Measurements from ENCODE around the gene RABEP2. TPM values are rescaled to one million over a fixed set of nuclear protein-coding genes. Genes with fewer than 3 reads are reported as not detected.

RABEP2 gene
- total RNA-seq, 1 experiment from 2014 or later = 17.8 TPM

- ChIA-PET CTCF (interaction anchor here (0.6 to 1.8 kb wide), 2 partner anchors 28 to 31 kb away, joined by 3 to 9 read pairs; no protein-coding TSS in a partner anchor), POLR2A (interaction anchor here (0.5 kb wide), 1 partner anchor 1741 kb away, joined by 3 read pairs; the partner anchor contains the start of gene FBRS)
- peaks cover 29% of the 10 kb centered on the region for H3K36me3 Mint-ChIP-seq (ENCODE audit: insufficient read depth, unreplicated experiment)
- no peak for TF ChIP-seq CTCF (IDR thresholded peaks at IDR 0.05; ENCODE audit: unreplicated experiment)
- intact Hi-C loops (cut with micrococcal nuclease) = no loop called here
- no peaks in the 10 kb centered on the region for H3K9me3 Mint-ChIP-seq (ENCODE audit: unreplicated experiment)
- no peak overlapping the region for H3K4me3 Mint-ChIP-seq (ENCODE audit: unreplicated experiment)
- peaks cover 6% of the 10 kb centered on the region for H3K4me1 Mint-ChIP-seq (ENCODE audit: insufficient read depth, unreplicated experiment)
- no TSS peak for BruUV-seq (replicated peaks)
- no peaks in the 10 kb centered on the region for H3K27me3 Mint-ChIP-seq (ENCODE audit: insufficient read depth, unreplicated experiment)
- H3K27ac Mint-ChIP-seq (ENCODE audit: low read depth, unreplicated experiment) = no peak overlapping the region
- DNase-seq (ENCODE audit: unreplicated experiment) = no peak
Measured at GRCh38 chr16:28917095-28917494, 7.9 kb downstream of the RABEP2 start.

GRCh38 chr16:28915181-28915580 lies 9.9 kb downstream of the RABEP2 start:
- peaks cover 29% of the 10 kb centered on the region for H3K36me3 Mint-ChIP-seq (ENCODE audit: insufficient read depth, unreplicated experiment)
- H3K9me3 Mint-ChIP-seq (ENCODE audit: unreplicated experiment) = no peaks in the 10 kb centered on the region
- no peak overlapping the region for H3K27ac Mint-ChIP-seq (ENCODE audit: low read depth, unreplicated experiment)
- POLR2A ChIA-PET = interaction anchor here (0.7 to 0.9 kb wide), 3 partner anchors 11 to 93 kb away, joined by 3 to 4 read pairs (median 3); partner anchors contain the start of gene SH2B1
- H3K27me3 Mint-ChIP-seq (ENCODE audit: insufficient read depth, unreplicated experiment) = no peaks in the 10 kb centered on the region
- DNase-seq (ENCODE audit: unreplicated experiment) = no peak
- BruUV-seq (replicated peaks) = no TSS peak
- intact Hi-C loops (cut with micrococcal nuclease) = no loop called here
- no peak for TF ChIP-seq CTCF (IDR thresholded peaks at IDR 0.05; ENCODE audit: unreplicated experiment)
- CTCF ChIA-PET = interaction anchor here (1.1 to 1.6 kb wide), 2 partner anchors 30 to 41 kb away, joined by 7 to 8 read pairs; no protein-coding TSS in a partner anchor
- H3K4me1 Mint-ChIP-seq (ENCODE audit: insufficient read depth, unreplicated experiment) = no peaks in the 10 kb centered on the region
- H3K4me3 Mint-ChIP-seq (ENCODE audit: unreplicated experiment) = no peak overlapping the region

- CTCF ChIA-PET = interaction anchor here (0.6 to 1.6 kb wide), 3 partner anchors 10 to 40 kb away, joined by 3 to 8 read pairs (median 7); no protein-coding TSS in a partner anchor
- no peak for DNase-seq (ENCODE audit: unreplicated experiment)
- no peaks in the 10 kb centered on the region for H3K9me3 Mint-ChIP-seq (ENCODE audit: unreplicated experiment)
- H3K27me3 Mint-ChIP-seq (ENCODE audit: insufficient read depth, unreplicated experiment) = no peaks in the 10 kb centered on the region
- H3K27ac Mint-ChIP-seq (ENCODE audit: low read depth, unreplicated experiment) = no peak overlapping the region
- no TSS peak for BruUV-seq (replicated peaks)
- H3K4me3 Mint-ChIP-seq (ENCODE audit: unreplicated experiment) = no peak overlapping the region
- TF ChIP-seq CTCF (IDR thresholded peaks at IDR 0.05; ENCODE audit: unreplicated experiment) = no peak
- no peaks in the 10 kb centered on the region for H3K4me1 Mint-ChIP-seq (ENCODE audit: insufficient read depth, unreplicated experiment)
- intact Hi-C loops (cut with micrococcal nuclease) = no loop called here
- POLR2A ChIA-PET = no interaction called here
- peaks cover 25% of the 10 kb centered on the region for H3K36me3 Mint-ChIP-seq (ENCODE audit: insufficient read depth, unreplicated experiment)
Measured at GRCh38 chr16:28913946-28914724, 10.9 kb downstream of the RABEP2 start.

GRCh38 chr16:28912558-28912957 lies 12.5 kb downstream of the RABEP2 start:
- Mint-ChIP-seq H3K36me3 (ENCODE audit: insufficient read depth, unreplicated experiment) (peaks cover 17% of the 10 kb centered on the region), H3K27me3 (ENCODE audit: insufficient read depth, unreplicated experiment) (no peaks in the 10 kb centered on the region), H3K4me1 (ENCODE audit: insufficient read depth, unreplicated experiment) (no peaks in the 10 kb centered on the region), H3K9me3 (ENCODE audit: unreplicated experiment) (no peaks in the 10 kb centered on the region), H3K27ac (ENCODE audit: low read depth, unreplicated experiment) (no peak overlapping the region), H3K4me3 (ENCODE audit: unreplicated experiment) (no peak overlapping the region)
- ChIA-PET CTCF (interaction anchor here (1.4 kb wide), 1 partner anchor 33 kb away, joined by 5 read pairs; no protein-coding TSS in a partner anchor), POLR2A (no interaction called here)
- DNase-seq (ENCODE audit: unreplicated experiment) = no peak
- no TSS peak for BruUV-seq (replicated peaks)
- intact Hi-C loops (cut with micrococcal nuclease) = no loop called here
- TF ChIP-seq CTCF (IDR thresholded peaks at IDR 0.05; ENCODE audit: unreplicated experiment) = no peak
